Stimulated activated CD4-positive, alpha-beta T cell treated with anti-CD3 and anti-CD28 coated beads, Interleukin-4, amount 100 ng/mL, for 24 hours (primary cell): ENCODE data around the gene MINDY4.

ENCODE experiments used
- DNase-seq: peaks from one replicate; pipeline ENCODE4 v3.0.0-alpha.2; 2020

MINDY4 gene

GRCh38 chr7:30859940-30860496 lies 88.8 kb downstream of the MINDY4 start:
- no peak for DNase-seq

- no peak for DNase-seq
These were observed 90.4 kb downstream of the MINDY4 start for GRCh38 chr7:30861612-30862011.

- DNase-seq, result no peak
These were observed 91.9 kb downstream of the MINDY4 start for GRCh38 chr7:30862995-30863705.

- DNase-seq, result no peak
These were observed 92.5 kb downstream of the MINDY4 start for GRCh38 chr7:30863706-30864035.

- DNase-seq, result no peak
These were observed 92.9 kb downstream of the MINDY4 start for GRCh38 chr7:30864101-30864500.

GRCh38 chr7:30865076-30865475 lies 93.9 kb downstream of the MINDY4 start:
- DNase-seq, result no peak

GRCh38 chr7:30865821-30866220 lies 94.6 kb downstream of the MINDY4 start:
- no peak for DNase-seq

GRCh38 chr7:30866939-30867338 lies 95.7 kb downstream of the MINDY4 start:
- DNase-seq, result no peak

- no peak for DNase-seq
These were observed 96.3 kb downstream of the MINDY4 start for GRCh38 chr7:30867483-30867882.

- no peak for DNase-seq
These were observed 98.8 kb downstream of the MINDY4 start for GRCh38 chr7:30869794-30870611.

- DNase-seq, result no peak
These were observed 99.8 kb downstream of the MINDY4 start for GRCh38 chr7:30870821-30871518.

GRCh38 chr7:30871655-30872054 lies 100.4 kb downstream of the MINDY4 start:
- no peak for DNase-seq

- DNase-seq, result no peak
These were observed 102.0 kb downstream of the MINDY4 start for GRCh38 chr7:30873207-30873606.

GRCh38 chr7:30873656-30874055 lies 102.4 kb downstream of the MINDY4 start:
- no peak for DNase-seq

GRCh38 chr7:30874656-30875302 lies 103.6 kb downstream of the MINDY4 start:
- DNase-seq, result no peak

- DNase-seq, result no peak
These were observed 106.0 kb downstream of the MINDY4 start for GRCh38 chr7:30877015-30877769.

GRCh38 chr7:30877993-30878392 lies 106.8 kb downstream of the MINDY4 start:
- no peak for DNase-seq

GRCh38 chr7:30879139-30880124 lies 108.2 kb downstream of the MINDY4 start:
- DNase-seq, result no peak

GRCh38 chr7:30880125-30880720 lies 109.0 kb downstream of the MINDY4 start:
- no peak for DNase-seq

- DNase-seq, result no peak
These were observed 109.7 kb downstream of the MINDY4 start for GRCh38 chr7:30880941-30881340.

GRCh38 chr7:30881448-30881847 lies 110.2 kb downstream of the MINDY4 start:
- DNase-seq, result no peak
